Transverse colon (tissue), 4 donors: ENCODE measurements around the gene CADPS2.

ENCODE experiments used
- EP300 ChIP-seq: sonication (generic); formaldehyde crosslinking; IDR thresholded peaks from one replicate; pipeline ENCODE4 v1.6.1; 2017; ENCODE audit warnings: antibody characterized with exemption, low read depth
- POLR2AphosphoS5 ChIP-seq, 3 donors: sonication (generic); formaldehyde crosslinking; IDR thresholded peaks; one replicate each; pipeline ENCODE4 v1.6.1; 2016; ENCODE audit warnings: antibody characterized with exemption in 3 of 3
- TF ChIP-seq, protein P1 (sequence below), 5 experiments: fragments of 200-600 bp in 3 of 5; fragments of 450-650 bp in 2 of 5; sonication (generic) in 3 of 5; IDR thresholded peaks; 1 replicate in 2 of 5; 2 replicates in 3 of 5; pipeline ENCODE4 v1.5.1; 2016 to 2017; ENCODE audit warnings: antibody characterized with exemption in 5 of 5, inconsistent platforms in 3 of 5, mild to moderate bottlenecking in 2 of 5, moderate library complexity in 1 of 5

DNA sequence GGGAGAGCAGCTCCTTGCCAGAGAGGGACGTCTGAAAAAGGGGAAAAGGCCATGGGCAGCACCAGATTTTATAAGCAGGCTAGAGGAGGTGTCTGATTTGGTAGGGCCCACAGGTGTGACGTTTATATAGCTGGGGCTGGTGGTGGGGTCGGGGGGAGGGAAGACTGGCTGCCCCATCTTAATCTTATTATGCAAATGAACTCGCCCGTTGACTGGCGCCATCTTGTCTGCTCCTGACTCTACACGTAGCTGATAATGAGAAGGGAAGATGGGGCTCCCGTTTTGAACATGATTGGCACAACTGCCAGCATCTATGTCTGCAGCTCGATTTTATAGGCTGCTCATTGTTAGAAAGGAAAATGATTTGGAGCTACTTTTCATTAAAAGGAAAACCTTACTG lies 28.6 kb upstream of the CADPS2 start:
- TF ChIP-seq, protein P1, sequence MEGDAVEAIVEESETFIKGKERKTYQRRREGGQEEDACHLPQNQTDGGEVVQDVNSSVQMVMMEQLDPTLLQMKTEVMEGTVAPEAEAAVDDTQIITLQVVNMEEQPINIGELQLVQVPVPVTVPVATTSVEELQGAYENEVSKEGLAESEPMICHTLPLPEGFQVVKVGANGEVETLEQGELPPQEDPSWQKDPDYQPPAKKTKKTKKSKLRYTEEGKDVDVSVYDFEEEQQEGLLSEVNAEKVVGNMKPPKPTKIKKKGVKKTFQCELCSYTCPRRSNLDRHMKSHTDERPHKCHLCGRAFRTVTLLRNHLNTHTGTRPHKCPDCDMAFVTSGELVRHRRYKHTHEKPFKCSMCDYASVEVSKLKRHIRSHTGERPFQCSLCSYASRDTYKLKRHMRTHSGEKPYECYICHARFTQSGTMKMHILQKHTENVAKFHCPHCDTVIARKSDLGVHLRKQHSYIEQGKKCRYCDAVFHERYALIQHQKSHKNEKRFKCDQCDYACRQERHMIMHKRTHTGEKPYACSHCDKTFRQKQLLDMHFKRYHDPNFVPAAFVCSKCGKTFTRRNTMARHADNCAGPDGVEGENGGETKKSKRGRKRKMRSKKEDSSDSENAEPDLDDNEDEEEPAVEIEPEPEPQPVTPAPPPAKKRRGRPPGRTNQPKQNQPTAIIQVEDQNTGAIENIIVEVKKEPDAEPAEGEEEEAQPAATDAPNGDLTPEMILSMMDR (IDR thresholded peaks at IDR 0.05), result no peak
- TF ChIP-seq POLR2AphosphoS5 (IDR thresholded peaks at IDR 0.05) (no peak), EP300 (no peak)
